ENCODE results near the gene KIAA2012. TPM values are rescaled to one million over a fixed set of nuclear protein-coding genes. Genes with fewer than 3 reads are reported as not detected.

The KIAA2012 gene
- total RNA-seq, 2 donors from 2014 or later, result not detected

Other genes starting within 250 kb of the KIAA2012 start
- gene FZD7, start 39.4 kb upstream of the KIAA2012 start, total RNA-seq, result 1 to 10 TPM in 1 of 2 donors, under 1 TPM in 1; 0.67 to 1.6 TPM
- 10 to 100 TPM; 92.0 to 94.1 TPM for gene SUMO1, start 165.3 kb downstream of the KIAA2012 start, total RNA-seq
- 100 to 1,000 TPM; 136 to 278 TPM for gene NOP58, start 192.5 kb downstream of the KIAA2012 start, total RNA-seq